ENCODE data around the gene REV1. TPM values are rescaled to one million over a fixed set of nuclear protein-coding genes. Genes with fewer than 3 reads are reported as not detected.

REV1 gene
- total RNA-seq, 2 donors from 2014 or later: 43.9 to 44.6 TPM

- DNase-seq: no peak
- WGBS, 2 experiments (ENCODE audit: insufficient coverage in 1 of 2, insufficient read length in 1 of 2): 90 to 100% methylated on average over 1 to 2 of the region's 2 CpGs
- H3K4me1 ChIP-seq (ENCODE audit: control insufficient read depth, insufficient read depth, low read length): peaks cover 4% of the 10 kb centered on the region
- H3K4me1 Mint-ChIP-seq: peaks cover 15% of the 10 kb centered on the region
- H3K27ac Mint-ChIP-seq: no peak overlapping the region
- no peak overlapping the region for H3K9ac ChIP-seq (ENCODE audit: extremely low read depth, low read length, poor library complexity, severe bottlenecking)
- peaks cover 16% of the 10 kb centered on the region for H3K9me3 Mint-ChIP-seq
- H3K36me3 ChIP-seq (ENCODE audit: control insufficient read depth, insufficient read depth, low read length): no peaks in the 10 kb centered on the region
- H3K9me3 ChIP-seq (ENCODE audit: control insufficient read depth, low read length): peaks cover 10% of the 10 kb centered on the region
- H3K4me3 Mint-ChIP-seq: no peak overlapping the region
- H3K4me3 ChIP-seq (ENCODE audit: low read length): no peak overlapping the region
- H3K27ac ChIP-seq (ENCODE audit: low read depth, low read length): no peak overlapping the region
- no peak for TF ChIP-seq CTCF (conservative IDR thresholded peaks at IDR 0.05)
- peaks cover 17% of the 10 kb centered on the region for H3K27me3 Mint-ChIP-seq (ENCODE audit: insufficient read depth)
- no peaks in the 10 kb centered on the region for H3K36me3 Mint-ChIP-seq (ENCODE audit: low read depth)
- H3K27me3 ChIP-seq (ENCODE audit: control insufficient read depth, insufficient read depth, low read length, poor library complexity, severe bottlenecking): peaks cover 4% of the 10 kb centered on the region
These were observed 32.3 kb upstream of the REV1 start for GRCh38 chr2:99522157-99522556.

DNA sequence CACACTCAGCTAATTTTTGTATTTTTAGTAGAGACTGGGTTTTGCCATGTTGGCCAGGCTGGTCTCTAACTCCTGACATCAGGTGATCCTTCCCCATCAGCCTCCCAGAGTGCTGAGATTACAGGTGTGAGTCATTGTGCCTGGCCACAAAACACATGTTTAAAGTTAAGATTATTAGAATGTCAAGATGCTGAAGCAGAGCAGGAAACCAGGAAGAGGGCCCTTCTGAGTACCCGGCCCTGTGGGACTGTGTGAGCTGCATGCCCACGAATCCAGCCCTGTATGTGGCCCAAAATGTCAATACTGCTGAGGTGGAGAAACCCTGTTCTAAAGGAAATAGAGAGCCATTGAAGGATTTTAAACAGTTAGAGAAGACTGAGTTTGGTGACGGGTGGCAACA is 31.0 kb upstream of the REV1 start:
- no peak overlapping the region for H3K27ac Mint-ChIP-seq
- H3K4me1 Mint-ChIP-seq: peaks cover 13% of the 10 kb centered on the region
- no peak overlapping the region for H3K9ac ChIP-seq (ENCODE audit: extremely low read depth, low read length, poor library complexity, severe bottlenecking)
- H3K9me3 ChIP-seq (ENCODE audit: control insufficient read depth, low read length): peaks cover 11% of the 10 kb centered on the region
- no peak overlapping the region for H3K4me3 Mint-ChIP-seq
- no peak for TF ChIP-seq CTCF (conservative IDR thresholded peaks at IDR 0.05)
- H3K36me3 Mint-ChIP-seq (ENCODE audit: low read depth): no peaks in the 10 kb centered on the region
- H3K4me1 ChIP-seq (ENCODE audit: control insufficient read depth, insufficient read depth, low read length): peaks cover 4% of the 10 kb centered on the region
- H3K27me3 Mint-ChIP-seq (ENCODE audit: insufficient read depth): peaks cover 18% of the 10 kb centered on the region
- no peak overlapping the region for H3K4me3 ChIP-seq (ENCODE audit: low read length)
- no peak for DNase-seq
- H3K36me3 ChIP-seq (ENCODE audit: control insufficient read depth, insufficient read depth, low read length): no peaks in the 10 kb centered on the region
- no peaks in the 10 kb centered on the region for H3K27me3 ChIP-seq (ENCODE audit: control insufficient read depth, insufficient read depth, low read length, poor library complexity, severe bottlenecking)
- H3K9me3 Mint-ChIP-seq: peaks cover 16% of the 10 kb centered on the region
- WGBS, 2 experiments (ENCODE audit: insufficient coverage in 1 of 2, insufficient read length in 1 of 2): 94% methylated on average over 3 of the region's 3 CpGs
- no peak overlapping the region for H3K27ac ChIP-seq (ENCODE audit: low read depth, low read length)

DNA sequence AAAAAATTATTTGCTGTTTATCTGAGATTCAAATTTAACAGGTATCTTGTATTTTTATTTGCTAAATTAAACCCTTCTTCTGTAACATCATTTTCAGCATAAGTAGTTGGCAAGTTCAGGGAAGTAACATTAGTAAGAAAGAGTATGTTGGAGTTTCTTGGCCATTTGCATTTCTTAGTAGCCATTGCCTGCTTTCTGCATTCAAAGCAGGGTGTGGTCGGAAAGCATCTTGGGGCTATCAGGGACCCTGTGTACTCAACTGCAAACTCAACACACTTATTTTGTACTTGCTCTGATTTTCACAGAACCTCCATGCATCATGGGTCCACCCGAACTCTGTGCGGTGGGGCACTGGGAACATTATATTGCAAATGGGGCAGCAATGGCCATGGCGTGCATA is 30.4 kb upstream of the REV1 start:
- TF ChIP-seq CTCF (conservative IDR thresholded peaks at IDR 0.05): no peak
- WGBS, 2 experiments (ENCODE audit: insufficient coverage in 1 of 2, insufficient read length in 1 of 2): 91 to 100% methylated on average over 3 to 4 of the region's 4 CpGs
- H3K27me3 Mint-ChIP-seq (ENCODE audit: insufficient read depth): peaks cover 20% of the 10 kb centered on the region

More for the DNA sequence above, 30.4 kb upstream of the REV1 start:
- DNase-seq: no peak
- Mint-ChIP-seq H3K27ac (no peak overlapping the region), H3K4me1 (peaks cover 13% of the 10 kb centered on the region), H3K36me3 (ENCODE audit: low read depth) (no peaks in the 10 kb centered on the region), H3K4me3 (no peak overlapping the region), H3K9me3 (peaks cover 16% of the 10 kb centered on the region)
- H3K27me3 ChIP-seq (ENCODE audit: control insufficient read depth, insufficient read depth, low read length, poor library complexity, severe bottlenecking): no peaks in the 10 kb centered on the region
- H3K36me3 ChIP-seq (ENCODE audit: control insufficient read depth, insufficient read depth, low read length): no peaks in the 10 kb centered on the region
- peaks cover 15% of the 10 kb centered on the region for H3K9me3 ChIP-seq (ENCODE audit: control insufficient read depth, low read length)
- no peak overlapping the region for H3K27ac ChIP-seq (ENCODE audit: low read depth, low read length)
- H3K4me1 ChIP-seq (ENCODE audit: control insufficient read depth, insufficient read depth, low read length): peaks cover 4% of the 10 kb centered on the region
- H3K9ac ChIP-seq (ENCODE audit: extremely low read depth, low read length, poor library complexity, severe bottlenecking): no peak overlapping the region
- H3K4me3 ChIP-seq (ENCODE audit: low read length): no peak overlapping the region

Data from endodermal cell (in vitro differentiated cells).